ENCODE results near the gene CCDC8.
A peak's percentile ranks its signal among the peaks of the same experiment; 100 is the strongest.

DNA sequence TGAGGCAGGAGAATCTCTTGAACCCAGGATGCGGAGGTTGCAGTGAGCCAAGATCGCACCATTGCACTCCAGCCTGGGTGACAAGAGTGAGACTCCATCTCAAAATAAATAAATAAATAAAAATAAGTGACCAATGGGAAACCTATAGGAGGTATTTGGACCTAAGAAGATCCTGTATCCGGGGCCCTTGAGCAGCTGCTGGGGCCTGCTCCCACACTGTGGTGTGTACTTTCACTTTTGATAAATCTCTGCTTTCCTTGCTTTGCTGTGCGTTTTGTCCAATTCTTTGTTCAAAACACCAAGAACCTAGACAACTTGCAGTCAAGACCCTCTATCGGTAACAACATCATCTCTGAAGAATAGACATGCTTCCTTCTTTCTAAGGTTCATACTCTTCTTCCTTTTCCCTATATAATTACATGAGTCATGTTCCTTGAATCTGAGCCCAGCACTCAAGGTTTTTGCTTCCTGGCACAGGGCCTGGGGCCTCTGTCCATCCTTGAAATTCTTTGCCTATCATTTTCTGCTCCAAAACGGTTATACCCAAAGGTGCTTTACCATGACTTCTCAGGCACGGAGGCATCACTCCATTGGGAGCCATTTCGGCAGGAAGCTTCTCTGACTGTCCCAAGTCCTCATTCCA is 29.6 kb upstream of the CCDC8 start:
- TF ChIP-seq, protein P1, sequence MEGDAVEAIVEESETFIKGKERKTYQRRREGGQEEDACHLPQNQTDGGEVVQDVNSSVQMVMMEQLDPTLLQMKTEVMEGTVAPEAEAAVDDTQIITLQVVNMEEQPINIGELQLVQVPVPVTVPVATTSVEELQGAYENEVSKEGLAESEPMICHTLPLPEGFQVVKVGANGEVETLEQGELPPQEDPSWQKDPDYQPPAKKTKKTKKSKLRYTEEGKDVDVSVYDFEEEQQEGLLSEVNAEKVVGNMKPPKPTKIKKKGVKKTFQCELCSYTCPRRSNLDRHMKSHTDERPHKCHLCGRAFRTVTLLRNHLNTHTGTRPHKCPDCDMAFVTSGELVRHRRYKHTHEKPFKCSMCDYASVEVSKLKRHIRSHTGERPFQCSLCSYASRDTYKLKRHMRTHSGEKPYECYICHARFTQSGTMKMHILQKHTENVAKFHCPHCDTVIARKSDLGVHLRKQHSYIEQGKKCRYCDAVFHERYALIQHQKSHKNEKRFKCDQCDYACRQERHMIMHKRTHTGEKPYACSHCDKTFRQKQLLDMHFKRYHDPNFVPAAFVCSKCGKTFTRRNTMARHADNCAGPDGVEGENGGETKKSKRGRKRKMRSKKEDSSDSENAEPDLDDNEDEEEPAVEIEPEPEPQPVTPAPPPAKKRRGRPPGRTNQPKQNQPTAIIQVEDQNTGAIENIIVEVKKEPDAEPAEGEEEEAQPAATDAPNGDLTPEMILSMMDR (IDR thresholded peaks at IDR 0.05): no peak
- TF ChIP-seq POLR2A (IDR thresholded peaks at IDR 0.05) (no peak), POLR2AphosphoS5 (IDR thresholded peaks at IDR 0.05) (peak in 1 of 3 donors; percentile 19)
